Measurements from ENCODE around the gene MACROD2. TPM values are rescaled to one million over a fixed set of nuclear protein-coding genes. Genes with fewer than 3 reads are reported as not detected.
"Not testable (repeated sequence)": the region's sequence is repeated elsewhere in the genome, so short reads cannot be mapped to it uniquely, and the experiment has no call there.

Gene MACROD2
- total RNA-seq, 2 experiments from 2014 or later = not detected

GRCh38 chr20:15789079-15789478 is 1793.8 kb downstream of the MACROD2 start:
- Mint-ChIP-seq H3K36me3 (no peaks in the 10 kb centered on the region), H3K9me3 (peaks cover 2% of the 10 kb centered on the region), H3K4me3 (no peak overlapping the region), H3K4me1 (ENCODE audit: low read depth) (no peaks in the 10 kb centered on the region), H3K27me3 (no peaks in the 10 kb centered on the region), H3K27ac (no peak overlapping the region)
- ChIA-PET CTCF (no interaction called here), POLR2A (no interaction called here)
- DNase-seq = no peak
- intact Hi-C loops (cut with micrococcal nuclease) = no loop called here

DNA sequence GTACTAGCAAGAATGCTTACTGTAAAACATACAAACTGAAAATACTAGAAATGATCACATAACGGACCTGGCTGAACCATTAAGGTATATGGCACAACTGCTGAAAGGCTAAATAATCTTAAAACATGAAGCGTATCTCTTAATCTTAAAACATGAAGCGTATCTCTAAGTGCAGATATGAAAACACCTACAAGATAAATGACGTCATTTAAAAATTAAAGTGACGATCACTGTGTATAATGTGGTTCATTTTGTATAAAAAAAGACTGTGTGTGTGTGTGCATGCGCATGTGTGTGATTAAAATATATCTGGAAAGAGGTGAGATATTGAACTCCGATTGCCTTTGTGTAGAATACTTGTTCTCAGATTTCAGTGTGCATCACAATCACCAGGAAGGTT is 1797.5 kb downstream of the MACROD2 start:
- intact Hi-C loops (cut with micrococcal nuclease) = no loop called here
- Mint-ChIP-seq H3K27ac (no peak overlapping the region), H3K4me3 (no peak overlapping the region), H3K4me1 (ENCODE audit: low read depth) (no peaks in the 10 kb centered on the region), H3K36me3 (no peaks in the 10 kb centered on the region), H3K27me3 (no peaks in the 10 kb centered on the region), H3K9me3 (peaks cover 3% of the 10 kb centered on the region)
- ChIA-PET POLR2A (no interaction called here), CTCF (no interaction called here)
- DNase-seq = no peak

DNA sequence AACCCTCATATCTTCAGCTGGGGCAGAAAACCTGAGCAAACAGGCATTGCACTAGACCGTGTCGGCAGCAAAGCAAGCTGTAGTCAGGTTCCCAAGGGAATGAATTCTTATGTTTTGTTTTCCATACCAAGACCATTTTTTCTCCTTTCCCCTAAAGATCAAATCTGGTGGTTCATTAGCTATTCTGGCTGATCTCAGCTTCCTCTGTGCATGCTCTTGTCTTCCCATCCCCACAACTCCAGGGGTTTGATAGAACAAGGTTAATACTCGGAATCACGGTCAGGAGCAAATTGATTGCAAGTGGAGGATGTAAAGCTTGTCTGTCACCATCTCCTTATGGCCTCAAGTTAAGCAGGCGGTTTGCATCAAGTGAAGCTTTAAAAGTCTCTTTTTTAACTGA is 1799.1 kb downstream of the MACROD2 start:
- H3K27ac Mint-ChIP-seq = no peak overlapping the region
- DNase-seq = no peak
- ChIA-PET CTCF (no interaction called here), POLR2A (no interaction called here)
- intact Hi-C loops (cut with micrococcal nuclease) = no loop called here
- H3K27me3 Mint-ChIP-seq = no peaks in the 10 kb centered on the region
- peaks cover 5% of the 10 kb centered on the region for H3K9me3 Mint-ChIP-seq
- no peaks in the 10 kb centered on the region for H3K36me3 Mint-ChIP-seq
- no peaks in the 10 kb centered on the region for H3K4me1 Mint-ChIP-seq (ENCODE audit: low read depth)
- no peak overlapping the region for H3K4me3 Mint-ChIP-seq

DNA sequence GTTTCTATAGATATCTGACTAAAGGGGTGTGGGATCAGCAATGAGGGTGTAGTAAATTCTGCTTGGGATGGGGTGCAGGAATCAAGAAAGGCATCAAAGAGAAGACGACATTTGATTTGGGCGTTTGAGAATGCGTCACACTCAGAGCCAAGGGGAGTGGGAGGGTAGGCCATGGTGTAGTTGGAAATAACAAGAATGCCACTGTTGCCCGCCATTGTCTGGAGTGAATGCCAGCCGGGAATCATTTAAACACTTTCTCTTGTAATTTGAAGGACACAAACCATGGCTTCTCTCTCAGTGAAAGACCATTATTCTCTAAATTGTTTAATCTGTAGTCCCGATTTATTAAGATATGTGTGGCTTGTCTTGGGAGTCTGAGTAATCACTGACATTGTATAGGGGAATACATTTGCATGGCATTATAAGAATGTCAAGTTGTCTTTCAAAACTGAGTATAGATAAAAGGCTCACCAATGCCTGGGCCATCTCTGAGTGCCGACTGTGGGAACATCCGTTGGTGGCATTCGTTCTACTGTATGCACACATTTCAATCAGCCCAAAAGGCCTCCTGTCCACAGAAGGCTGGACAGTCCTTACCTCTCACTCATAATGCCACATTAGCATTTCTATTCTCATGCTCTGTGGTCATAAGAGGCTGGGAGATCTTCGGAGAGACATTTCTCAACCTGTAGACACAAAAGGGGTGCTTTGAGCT is 1800.1 kb downstream of the MACROD2 start:
- H3K27me3 Mint-ChIP-seq = no peaks in the 10 kb centered on the region
- H3K4me3 Mint-ChIP-seq = no peak overlapping the region
- H3K27ac Mint-ChIP-seq = no peak overlapping the region
- POLR2A ChIA-PET = no interaction called here
- no peak for DNase-seq
- CTCF ChIA-PET = no interaction called here
- H3K4me1 Mint-ChIP-seq (ENCODE audit: low read depth) = no peaks in the 10 kb centered on the region
- H3K36me3 Mint-ChIP-seq = no peaks in the 10 kb centered on the region
- intact Hi-C loops (cut with micrococcal nuclease) = no loop called here
- peaks cover 5% of the 10 kb centered on the region for H3K9me3 Mint-ChIP-seq

- Mint-ChIP-seq H3K9me3 (peaks cover 5% of the 10 kb centered on the region), H3K27me3 (no peaks in the 10 kb centered on the region), H3K36me3 (no peaks in the 10 kb centered on the region), H3K4me1 (ENCODE audit: low read depth) (no peaks in the 10 kb centered on the region), H3K27ac (no peak overlapping the region), H3K4me3 (no peak overlapping the region)
- DNase-seq = no peak
- POLR2A ChIA-PET = no interaction called here
- CTCF ChIA-PET = no interaction called here
- intact Hi-C loops (cut with micrococcal nuclease) = no loop called here
Observed at GRCh38 chr20:15799871-15800270, 1804.6 kb downstream of the MACROD2 start.

GRCh38 chr20:15802020-15802419 is 1806.7 kb downstream of the MACROD2 start:
- peaks cover 2% of the 10 kb centered on the region for H3K9me3 Mint-ChIP-seq
- CTCF ChIA-PET = no interaction called here
- H3K4me3 Mint-ChIP-seq = no peak overlapping the region
- POLR2A ChIA-PET = no interaction called here
- H3K36me3 Mint-ChIP-seq = no peaks in the 10 kb centered on the region
- no peaks in the 10 kb centered on the region for H3K27me3 Mint-ChIP-seq
- DNase-seq = no peak
- no peak overlapping the region for H3K27ac Mint-ChIP-seq
- H3K4me1 Mint-ChIP-seq (ENCODE audit: low read depth) = no peaks in the 10 kb centered on the region
- intact Hi-C loops (cut with micrococcal nuclease) = no loop called here

DNA sequence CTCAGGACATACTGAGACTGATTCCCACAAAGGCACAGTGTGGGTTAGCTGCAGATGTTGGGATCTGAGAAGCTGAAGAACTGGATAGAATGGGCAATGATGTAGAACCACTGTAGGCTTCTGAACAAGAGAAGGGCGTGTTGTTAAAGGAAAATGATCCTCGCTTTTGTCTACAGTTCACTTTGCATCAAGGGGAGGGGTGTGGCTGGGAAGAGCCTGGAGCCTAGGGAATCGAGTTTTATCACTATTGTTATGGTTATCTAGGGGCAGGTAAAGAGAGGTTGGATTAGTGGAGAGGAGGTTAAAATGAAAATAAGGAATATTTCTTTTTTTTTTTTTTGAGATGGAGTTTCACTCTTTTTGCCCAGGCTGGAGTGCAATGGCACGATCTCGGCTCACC is 1809.8 kb downstream of the MACROD2 start:
- no peak for DNase-seq
- POLR2A ChIA-PET = no interaction called here
- Mint-ChIP-seq H3K36me3 (no peaks in the 10 kb centered on the region), H3K27me3 (no peaks in the 10 kb centered on the region), H3K4me3 (no peak overlapping the region), H3K9me3 (no peaks in the 10 kb centered on the region), H3K27ac (no peak overlapping the region), H3K4me1 (ENCODE audit: low read depth) (no peaks in the 10 kb centered on the region)
- CTCF ChIA-PET = no interaction called here
- intact Hi-C loops (cut with micrococcal nuclease) = no loop called here

DNA sequence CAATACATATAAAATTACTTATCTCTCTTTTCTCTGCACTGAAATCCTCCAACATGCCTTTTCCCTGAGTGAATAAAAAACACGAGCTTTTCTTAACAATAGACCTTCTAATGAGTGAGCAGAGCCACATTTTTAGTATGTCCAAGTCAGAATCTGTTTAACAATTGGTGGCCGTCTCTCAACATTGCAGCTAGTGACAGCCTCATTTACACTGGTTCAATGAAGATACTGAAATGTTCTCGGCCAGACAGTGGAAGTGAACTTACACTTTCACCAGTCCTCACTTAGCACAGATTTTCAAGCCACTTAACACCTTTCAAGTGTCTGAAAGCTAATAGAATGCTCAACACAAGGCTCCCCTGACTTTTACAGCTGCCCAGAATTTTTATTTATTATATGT is 1810.8 kb downstream of the MACROD2 start:
- Mint-ChIP-seq H3K27me3 (no peaks in the 10 kb centered on the region), H3K36me3 (no peaks in the 10 kb centered on the region), H3K27ac (no peak overlapping the region), H3K9me3 (no peaks in the 10 kb centered on the region), H3K4me3 (no peak overlapping the region), H3K4me1 (ENCODE audit: low read depth) (no peaks in the 10 kb centered on the region)
- CTCF ChIA-PET = no interaction called here
- DNase-seq = no peak
- intact Hi-C loops (cut with micrococcal nuclease) = no loop called here
- POLR2A ChIA-PET = no interaction called here

DNA sequence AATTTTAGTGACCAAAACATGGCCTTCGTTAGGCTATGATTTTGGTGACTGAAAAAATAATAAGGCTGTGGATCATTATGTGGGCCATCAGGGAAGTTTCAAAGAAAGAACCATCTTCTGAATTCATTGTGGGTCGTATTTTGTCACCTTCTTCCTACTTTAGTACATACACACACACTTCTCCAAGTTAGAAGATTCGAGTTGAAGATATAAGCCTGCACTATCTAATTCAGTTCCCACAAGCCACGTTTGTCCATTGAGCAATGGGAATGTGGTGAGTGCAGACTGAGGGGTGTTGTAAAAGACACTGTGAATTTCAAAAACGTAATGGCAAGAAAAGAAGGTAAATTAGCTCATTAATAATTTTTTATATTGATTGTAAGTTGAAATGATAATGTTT is 1812.0 kb downstream of the MACROD2 start:
- Mint-ChIP-seq H3K36me3 (no peaks in the 10 kb centered on the region), H3K27ac (no peak overlapping the region), H3K4me3 (no peak overlapping the region), H3K27me3 (no peaks in the 10 kb centered on the region), H3K4me1 (ENCODE audit: low read depth) (no peaks in the 10 kb centered on the region), H3K9me3 (no peaks in the 10 kb centered on the region)
- DNase-seq = no peak
- intact Hi-C loops (cut with micrococcal nuclease) = no loop called here
- POLR2A ChIA-PET = no interaction called here
- CTCF ChIA-PET = no interaction called here

- H3K27me3 Mint-ChIP-seq; intact Hi-C loops (cut with micrococcal nuclease); H3K36me3 Mint-ChIP-seq; H3K4me1 Mint-ChIP-seq (ENCODE audit: low read depth); DNase-seq; CTCF ChIA-PET; H3K27ac Mint-ChIP-seq; H3K4me3 Mint-ChIP-seq; H3K9me3 Mint-ChIP-seq; POLR2A ChIA-PET: not testable (repeated sequence)
Observed at GRCh38 chr20:15807771-15808170, 1812.5 kb downstream of the MACROD2 start.

GRCh38 chr20:15811951-15812350 is 1816.6 kb downstream of the MACROD2 start:
- H3K4me1 Mint-ChIP-seq (ENCODE audit: low read depth) = no peaks in the 10 kb centered on the region
- intact Hi-C loops (cut with micrococcal nuclease) = no loop called here
- ChIA-PET CTCF (no interaction called here), POLR2A (no interaction called here)
- no peak for DNase-seq
- H3K27ac Mint-ChIP-seq = no peak overlapping the region
- no peaks in the 10 kb centered on the region for H3K36me3 Mint-ChIP-seq
- H3K9me3 Mint-ChIP-seq = no peaks in the 10 kb centered on the region
- no peaks in the 10 kb centered on the region for H3K27me3 Mint-ChIP-seq
- no peak overlapping the region for H3K4me3 Mint-ChIP-seq

- no peak for DNase-seq
- Mint-ChIP-seq H3K4me3 (no peak overlapping the region), H3K9me3 (no peaks in the 10 kb centered on the region), H3K4me1 (ENCODE audit: low read depth) (no peaks in the 10 kb centered on the region), H3K27ac (no peak overlapping the region), H3K36me3 (no peaks in the 10 kb centered on the region), H3K27me3 (no peaks in the 10 kb centered on the region)
- ChIA-PET CTCF (no interaction called here), POLR2A (no interaction called here)
- intact Hi-C loops (cut with micrococcal nuclease) = no loop called here
Observed at GRCh38 chr20:15812696-15813095, 1817.4 kb downstream of the MACROD2 start.

DNA sequence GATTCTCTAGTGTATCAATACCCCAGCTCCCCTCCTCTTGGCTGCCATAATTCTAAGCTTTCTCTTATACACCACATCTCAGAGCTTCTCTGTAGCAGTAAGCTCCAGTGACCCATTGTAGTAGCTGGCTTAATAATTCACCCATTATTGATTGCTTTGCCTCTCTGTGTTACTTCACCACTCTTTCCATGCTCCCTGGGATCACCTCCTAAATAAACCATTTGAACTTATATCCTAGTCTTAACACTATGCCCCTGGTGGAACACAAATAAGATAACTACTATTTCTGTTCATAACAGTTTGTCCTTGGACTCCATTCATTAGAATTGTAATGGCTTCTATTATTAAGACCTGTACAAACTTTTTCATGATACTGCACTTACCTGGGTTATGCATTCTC is 1819.0 kb downstream of the MACROD2 start:
- Mint-ChIP-seq H3K27ac (no peak overlapping the region), H3K36me3 (no peaks in the 10 kb centered on the region), H3K27me3 (no peaks in the 10 kb centered on the region), H3K9me3 (no peaks in the 10 kb centered on the region), H3K4me3 (no peak overlapping the region), H3K4me1 (ENCODE audit: low read depth) (no peaks in the 10 kb centered on the region)
- intact Hi-C loops (cut with micrococcal nuclease) = no loop called here
- no peak for DNase-seq
- POLR2A ChIA-PET = no interaction called here
- CTCF ChIA-PET = no interaction called here

- Mint-ChIP-seq H3K4me3 (no peak overlapping the region), H3K27ac (no peak overlapping the region), H3K4me1 (ENCODE audit: low read depth) (no peaks in the 10 kb centered on the region), H3K9me3 (no peaks in the 10 kb centered on the region), H3K36me3 (no peaks in the 10 kb centered on the region), H3K27me3 (no peaks in the 10 kb centered on the region)
- intact Hi-C loops (cut with micrococcal nuclease) = no loop called here
- CTCF ChIA-PET = no interaction called here
- POLR2A ChIA-PET = no interaction called here
- DNase-seq = no peak
Observed at GRCh38 chr20:15814911-15815310, 1819.6 kb downstream of the MACROD2 start.
